SHP77 treated with DMSO at 0.1 percent for 48 hours (cell line): ENCODE data around the gene CDH13.

ENCODE experiments used
- DNase-seq: peaks from one replicate; lab custom pipeline; 2025; lab: John Stamatoyannopoulos, UW

Gene CDH13

GRCh38 chr16:82699260-82699659, 72.5 kb downstream of the CDH13 start:
- no peak for DNase-seq

DNA sequence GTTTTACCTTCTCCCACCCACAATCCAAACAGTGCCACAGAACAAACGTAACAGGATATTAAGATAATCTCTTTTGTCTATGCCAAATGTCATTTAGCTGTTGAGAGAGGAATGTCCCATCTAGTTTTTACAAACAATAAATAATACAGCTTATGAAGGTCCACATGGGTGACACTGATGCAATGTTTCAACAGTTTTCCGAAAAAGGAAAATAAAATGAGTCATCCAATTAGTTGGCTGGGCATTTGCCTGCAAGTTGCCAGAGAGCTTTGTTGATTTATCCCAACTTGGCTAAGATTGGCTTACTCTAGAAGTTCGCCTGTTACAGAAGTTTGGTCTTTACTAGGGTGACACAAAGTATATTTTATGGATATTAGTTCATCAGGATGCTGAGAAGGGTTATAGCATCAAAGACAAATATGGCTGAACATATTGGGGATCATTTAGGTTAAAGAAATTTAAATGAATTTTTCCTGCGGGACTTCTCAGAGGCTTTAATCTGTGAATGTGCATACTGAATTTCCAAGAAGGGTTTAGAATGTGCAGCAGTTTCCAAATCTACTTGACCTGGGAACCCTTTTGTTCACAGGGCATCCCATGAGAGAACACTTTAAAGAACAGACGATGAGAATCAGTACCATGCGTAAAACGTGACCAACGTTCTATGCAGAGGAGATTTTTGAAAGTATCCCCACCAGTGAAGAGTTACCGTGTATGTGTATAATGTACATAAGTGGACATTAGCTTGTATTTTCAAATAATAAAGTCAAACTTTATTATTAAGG, 73.1 kb downstream of the CDH13 start:
- no peak for DNase-seq

- no peak for DNase-seq
These were observed 73.9 kb downstream of the CDH13 start for GRCh38 chr16:82700541-82701235.

DNA sequence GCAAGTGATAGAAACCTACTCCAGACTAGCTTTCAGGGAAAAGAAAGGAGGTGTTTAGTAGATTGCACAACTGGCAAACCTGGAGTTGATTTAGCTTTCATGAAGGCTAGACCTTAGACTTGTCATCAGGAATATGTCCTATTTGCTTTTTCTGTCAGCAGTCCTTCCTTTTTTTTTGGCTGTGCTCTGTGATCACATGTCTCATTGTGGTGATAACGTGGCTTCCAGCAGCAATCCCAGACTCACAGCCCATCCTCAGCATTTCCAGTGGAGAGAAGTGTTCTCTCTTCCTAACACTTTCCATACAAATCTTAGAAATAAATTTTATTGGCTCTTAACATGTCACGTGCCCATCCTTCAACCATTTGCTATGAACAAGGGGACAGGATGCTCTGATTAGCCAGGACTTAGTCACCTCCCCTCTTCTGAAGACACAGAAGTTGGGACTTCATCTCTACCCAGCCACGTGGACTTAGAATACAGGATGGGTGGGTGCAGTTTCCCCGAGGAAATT, 74.7 kb downstream of the CDH13 start:
- DNase-seq = no peak

GRCh38 chr16:82703161-82703560, 76.4 kb downstream of the CDH13 start:
- no peak for DNase-seq

- no peak for DNase-seq
These were observed 77.4 kb downstream of the CDH13 start for GRCh38 chr16:82703871-82704768.

- no peak for DNase-seq
These were observed 83.2 kb downstream of the CDH13 start for GRCh38 chr16:82709987-82710386.

DNA sequence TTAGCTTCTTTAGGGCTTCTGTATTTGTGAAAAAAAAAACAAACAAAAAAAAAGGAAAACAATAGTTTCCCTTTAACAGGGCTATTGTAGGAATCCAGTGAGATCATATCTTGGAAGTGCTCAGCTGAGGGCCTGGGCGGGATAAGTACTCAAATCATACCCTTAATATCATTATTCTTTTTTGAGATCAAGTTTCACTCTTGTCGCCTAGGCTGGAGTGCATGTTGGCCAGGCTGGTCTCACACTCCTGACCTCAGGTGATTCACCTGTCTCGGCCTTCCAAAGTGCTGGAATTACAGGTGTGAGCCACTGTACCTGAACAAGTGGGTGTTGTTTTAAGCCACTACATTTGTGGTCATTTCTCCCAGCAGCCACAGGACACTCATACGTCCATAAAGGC, 87.0 kb downstream of the CDH13 start:
- no peak for DNase-seq

DNA sequence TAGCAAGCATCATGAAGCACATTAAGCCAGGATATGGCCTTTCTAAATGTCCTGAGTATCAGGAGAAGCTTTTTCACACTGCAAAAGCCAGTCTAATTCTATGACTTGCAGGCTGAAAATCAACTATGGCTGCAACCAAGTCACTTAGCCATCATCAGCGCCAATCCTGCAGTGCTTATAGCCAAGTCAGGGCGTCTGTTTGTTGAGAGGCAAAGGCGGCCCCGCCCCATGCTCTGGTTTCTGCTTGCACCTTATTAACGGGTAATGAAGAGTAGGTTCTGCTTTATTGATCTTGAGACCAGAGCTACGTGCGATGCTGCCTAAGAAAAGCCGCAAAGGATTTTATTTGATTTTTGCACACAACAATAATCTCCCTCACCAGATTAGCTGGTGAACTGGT, 88.4 kb downstream of the CDH13 start:
- no peak for DNase-seq

DNA sequence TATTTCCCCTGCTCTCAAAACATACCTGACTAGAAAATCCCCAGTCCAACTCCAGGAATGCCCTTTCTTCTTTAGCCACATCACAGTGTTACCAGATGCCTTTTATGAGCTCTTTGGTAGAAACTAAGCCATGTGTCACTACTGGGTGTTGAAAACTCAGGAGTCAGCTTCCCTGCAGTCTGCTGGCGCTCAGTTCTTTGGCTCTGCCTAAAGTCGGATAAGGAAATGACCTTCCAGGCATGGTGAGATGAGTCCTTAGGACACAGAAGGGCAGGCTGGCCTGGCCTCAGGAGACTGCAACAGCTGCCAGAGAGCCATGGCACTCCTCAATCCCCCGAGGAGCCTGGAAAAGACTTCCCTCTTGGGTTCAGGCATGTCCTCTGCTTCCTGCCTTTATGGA, 89.1 kb downstream of the CDH13 start:
- no peak for DNase-seq

DNA sequence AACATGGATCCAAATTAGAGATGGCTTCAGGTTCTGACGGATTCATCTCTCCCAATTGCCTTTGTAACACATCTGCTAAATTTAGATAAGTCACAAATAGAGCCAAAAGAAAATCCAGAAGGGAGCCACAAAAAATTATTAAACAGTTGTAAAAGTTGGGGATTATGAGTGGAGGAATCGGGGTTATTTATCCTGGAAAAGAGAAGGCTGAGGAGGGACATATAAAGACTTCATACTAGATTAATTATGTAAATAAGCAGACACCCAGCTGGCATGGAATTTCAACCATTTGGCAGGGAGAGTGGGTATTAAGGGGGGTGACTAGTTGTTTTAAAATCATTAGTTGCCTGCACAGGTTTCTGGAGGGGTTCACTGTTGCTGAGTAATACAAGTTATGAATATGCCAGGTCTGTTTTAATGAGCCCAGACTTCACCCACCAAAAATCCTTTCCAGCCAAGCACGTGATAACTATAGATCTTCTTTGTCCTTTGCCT, 89.6 kb downstream of the CDH13 start:
- no peak for DNase-seq

DNA sequence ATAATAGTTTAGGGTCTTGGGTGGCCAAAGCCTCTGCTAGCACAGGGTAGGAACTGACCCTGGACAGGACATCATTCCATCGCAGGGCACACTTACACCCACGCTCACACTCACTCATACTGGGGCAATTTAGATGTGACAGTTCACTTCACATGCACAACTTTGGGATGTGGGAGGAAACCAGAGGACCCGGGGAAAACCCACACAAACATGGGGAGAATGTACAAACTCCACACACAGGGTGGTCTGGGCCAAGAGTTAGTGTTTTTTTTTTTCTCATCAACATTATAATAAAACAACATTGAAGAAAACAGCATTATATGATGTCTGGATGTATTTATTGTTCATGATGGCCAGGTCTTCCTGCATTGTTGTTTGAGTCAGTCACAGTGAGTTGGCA, 93.6 kb downstream of the CDH13 start:
- no peak for DNase-seq

- DNase-seq = no peak
These were observed 99.5 kb downstream of the CDH13 start for GRCh38 chr16:82726306-82726705.

DNA sequence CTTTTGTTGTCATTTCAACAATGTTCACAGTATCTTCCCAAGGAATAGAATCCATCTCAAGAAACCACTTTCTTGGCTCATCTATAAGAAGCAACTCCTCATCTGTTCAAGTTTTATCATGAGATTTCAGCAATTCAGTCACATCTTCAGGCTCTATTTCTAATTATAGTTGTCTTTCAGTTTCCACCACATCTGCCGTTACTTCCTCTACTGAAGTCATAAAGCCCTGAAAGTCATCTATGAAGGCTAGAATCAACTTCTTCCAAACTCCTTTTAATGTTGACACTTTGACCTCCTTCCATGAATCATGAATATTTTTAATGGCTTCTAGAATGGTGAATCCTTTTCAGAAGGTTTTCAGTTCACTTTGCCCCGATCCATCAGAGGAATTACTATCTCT, 102.1 kb downstream of the CDH13 start:
- DNase-seq = no peak

GRCh38 chr16:82730901-82731300, 104.1 kb downstream of the CDH13 start:
- DNase-seq = no peak

- DNase-seq = no peak
These were observed 105.7 kb downstream of the CDH13 start for GRCh38 chr16:82732461-82732860.

DNA sequence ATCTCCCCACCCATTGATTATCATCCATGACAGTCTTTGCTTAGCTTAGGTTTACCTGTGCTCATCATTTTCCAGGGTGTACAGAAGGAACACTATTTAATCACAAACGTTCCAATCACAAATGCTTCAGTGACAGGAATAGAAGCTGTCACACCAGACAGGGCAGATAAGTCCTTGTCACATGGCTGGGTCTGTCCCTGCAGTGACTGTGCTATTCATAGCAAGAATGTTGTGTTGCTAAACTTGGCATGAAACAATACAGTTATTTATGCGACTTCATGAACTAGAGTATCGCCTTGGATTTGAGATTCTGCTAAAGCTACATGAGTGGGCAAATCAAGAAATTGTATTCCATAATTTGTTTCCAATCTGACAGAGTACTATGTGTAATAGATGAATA, 108.4 kb downstream of the CDH13 start:
- DNase-seq = no peak

GRCh38 chr16:82735673-82736091, 108.9 kb downstream of the CDH13 start:
- DNase-seq = no peak

DNA sequence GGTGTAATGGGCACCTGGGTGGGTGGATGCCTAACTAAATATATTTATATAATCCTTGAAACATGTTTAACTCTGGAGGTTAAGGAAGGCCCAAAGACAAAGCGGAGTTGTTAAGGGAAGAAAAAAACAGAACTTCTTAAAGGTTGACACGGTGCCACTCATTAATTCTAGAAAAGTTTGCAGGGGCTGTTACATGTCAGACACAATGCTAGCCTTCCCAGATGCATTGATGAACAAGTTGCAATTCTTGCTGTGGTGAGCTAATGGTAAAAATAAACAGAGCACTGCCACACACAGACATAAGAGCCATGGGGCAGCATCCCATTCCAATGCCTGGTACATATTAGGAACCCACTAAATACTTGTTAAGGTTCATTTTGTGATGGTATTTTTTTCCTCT, 109.5 kb downstream of the CDH13 start:
- no peak for DNase-seq

GRCh38 chr16:82738699-82739098, 111.9 kb downstream of the CDH13 start:
- no peak for DNase-seq

GRCh38 chr16:82741073-82741615, 114.4 kb downstream of the CDH13 start:
- DNase-seq = no peak

- no peak for DNase-seq
These were observed 118.2 kb downstream of the CDH13 start for GRCh38 chr16:82744958-82745357.
